H9 (cell line): ENCODE data around the gene RFX4. TPM values are rescaled to one million over a fixed set of nuclear protein-coding genes. Genes with fewer than 3 reads are reported as not detected.

ENCODE experiments used
- DNase-seq: peaks from one replicate; pipeline ENCODE4 v3.0.0-alpha.2; 2017
- H2AFZ ChIP-seq: one replicate; pipeline ENCODE4 v1.6.1; 2013; ENCODE audit warnings: mild to moderate bottlenecking, low read length, control low read depth, moderate library complexity
- H2AK5ac ChIP-seq: 2 replicates; pipeline ENCODE4 v1.6.1; 2013; ENCODE audit warnings: low read length, control low read depth, mixed read lengths; ENCODE audit not compliant: insufficient read length
- H2BK120ac ChIP-seq: one replicate; pipeline ENCODE4 v1.6.1; 2013; ENCODE audit warnings: low read depth, mild to moderate bottlenecking, low read length, control low read depth, inconsistent platforms; ENCODE audit not compliant: poor library complexity, severe bottlenecking
- H2BK12ac ChIP-seq: 2 replicates; pipeline ENCODE4 v1.6.1; 2013; ENCODE audit warnings: low read length, control low read depth, mixed read lengths, low read depth; ENCODE audit not compliant: insufficient read length
- H2BK15ac ChIP-seq: 2 replicates; pipeline ENCODE4 v1.6.1; 2013; ENCODE audit warnings: low read depth, low read length, control low read depth
- H2BK20ac ChIP-seq: one replicate; pipeline ENCODE4 v1.6.1; 2013; ENCODE audit warnings: low read depth, mild to moderate bottlenecking, low read length, control low read depth, inconsistent platforms; ENCODE audit not compliant: poor library complexity, severe bottlenecking
- H2BK5ac ChIP-seq: 2 replicates; pipeline ENCODE4 v1.6.1; 2013; ENCODE audit warnings: low read length, control low read depth, mixed read lengths; ENCODE audit not compliant: insufficient read length
- H3K14ac ChIP-seq: 2 replicates; pipeline ENCODE4 v1.6.1; 2013; ENCODE audit warnings: low read length, control low read depth; ENCODE audit not compliant: insufficient read depth
- H3K18ac ChIP-seq: 2 replicates; pipeline ENCODE4 v1.6.1; 2013; ENCODE audit warnings: low read depth, mild to moderate bottlenecking, mixed read lengths, low read length, control low read depth; ENCODE audit not compliant: insufficient read length
- H3K23ac ChIP-seq: 2 replicates; pipeline ENCODE4 v1.6.1; 2013; ENCODE audit warnings: low read length, control low read depth, mixed read lengths, low read depth; ENCODE audit not compliant: insufficient read length
- H3K23me2 ChIP-seq: 2 replicates; pipeline ENCODE4 v1.6.1; 2013; ENCODE audit warnings: low read depth, mild to moderate bottlenecking, mixed read lengths, low read length, control low read depth; ENCODE audit not compliant: insufficient read length, poor library complexity, severe bottlenecking
- H3K27ac ChIP-seq: 2 replicates; pipeline ENCODE4 v1.5.1; 2013; ENCODE audit warnings: low read length, control low read depth, mixed read lengths, low read depth; ENCODE audit not compliant: insufficient read length
- H3K27me3 ChIP-seq: 2 replicates; pipeline ENCODE4 v1.6.1; 2013; ENCODE audit warnings: low read length, control low read depth, inconsistent platforms; ENCODE audit not compliant: insufficient read depth
- H3K4ac ChIP-seq: 2 replicates; pipeline ENCODE4 v1.6.1; 2013; ENCODE audit warnings: low read depth, mild to moderate bottlenecking, control low read depth, inconsistent platforms, low read length, moderate library complexity
- H3K4me1 ChIP-seq: 2 replicates; pipeline ENCODE4 v1.6.1; 2013; ENCODE audit warnings: low read length, control low read depth, inconsistent platforms; ENCODE audit not compliant: insufficient read depth
- H3K4me2 ChIP-seq: 2 replicates; pipeline ENCODE4 v1.6.1; 2013; ENCODE audit warnings: low read length, control low read depth, mixed read lengths; ENCODE audit not compliant: insufficient read length, insufficient read depth
- H3K56ac ChIP-seq: 2 replicates; pipeline ENCODE4 v1.6.1; 2013; ENCODE audit warnings: low read depth, mild to moderate bottlenecking, mixed read lengths, low read length, control low read depth; ENCODE audit not compliant: insufficient read length
- H3K79me1 ChIP-seq: 2 replicates; pipeline ENCODE4 v1.6.1; 2013; ENCODE audit warnings: low read depth, mild to moderate bottlenecking, moderate library complexity, low read length, control low read depth, inconsistent platforms; ENCODE audit not compliant: insufficient read depth, poor library complexity, severe bottlenecking
- H3K79me2 ChIP-seq: 2 replicates; pipeline ENCODE4 v1.6.1; 2013; ENCODE audit warnings: low read length, control low read depth, inconsistent platforms; ENCODE audit not compliant: insufficient read depth
- H3K9ac ChIP-seq: 2 replicates; pipeline ENCODE4 v1.6.1; 2013; ENCODE audit warnings: low read length, control low read depth, mixed read lengths; ENCODE audit not compliant: insufficient read length; ENCODE audit errors: extremely low read depth
- H3K9me3 ChIP-seq: one replicate; pipeline ENCODE4 v1.6.1; 2013; ENCODE audit warnings: low read depth, low read length, inconsistent platforms; ENCODE audit not compliant: control insufficient read depth
- H3T11ph ChIP-seq: one replicate; pipeline ENCODE4 v1.6.1; 2013; ENCODE audit warnings: mild to moderate bottlenecking, low read length, control low read depth, inconsistent platforms
- H4K20me1 ChIP-seq: one replicate; pipeline ENCODE4 v1.6.1; 2013; ENCODE audit not compliant: control insufficient read depth, insufficient read length, insufficient read depth
- H4K5ac ChIP-seq: 2 replicates; pipeline ENCODE4 v1.6.1; 2013; ENCODE audit warnings: low read depth, mild to moderate bottlenecking, mixed read lengths, low read length, control low read depth; ENCODE audit not compliant: insufficient read length
- H4K8ac ChIP-seq: replicated peaks from 2 replicates; pipeline ENCODE4 v1.6.1; 2013; ENCODE audit warnings: low read length, control low read depth, mixed read lengths, low read depth; ENCODE audit not compliant: insufficient read length
- H4K91ac ChIP-seq: 2 replicates; pipeline ENCODE4 v1.6.1; 2013; ENCODE audit warnings: low read depth, mild to moderate bottlenecking, moderate library complexity, mixed read lengths, low read length, control low read depth; ENCODE audit not compliant: insufficient read length
- H3K27ac Mint-ChIP-seq, 3 experiments: 2 replicates in 2 of 3; 3 replicates in 1 of 3; pipeline ENCODE4 v1.8.0; 2020 to 2021; ENCODE audit warnings: mixed read lengths in 3 of 3, mild to moderate bottlenecking in 1 of 3, moderate library complexity in 1 of 3
- H3K27me3 Mint-ChIP-seq: 2 replicates; pipeline ENCODE4 v1.8.0; 2021; ENCODE audit warnings: low read depth, mild to moderate bottlenecking, moderate library complexity, mixed read lengths
- H3K36me3 Mint-ChIP-seq, 3 experiments: 2 replicates in 2 of 3; 3 replicates in 1 of 3; pipeline ENCODE4 v1.8.0; 2020 to 2021; ENCODE audit warnings: low read depth in 3 of 3, mixed read lengths in 3 of 3; ENCODE audit not compliant: insufficient read depth in 1 of 3
- H3K4me1 Mint-ChIP-seq, 2 experiments: 2 replicates each; pipeline ENCODE4 v1.8.0; 2020; ENCODE audit warnings: mixed read lengths in 2 of 2
- H3K4me3 Mint-ChIP-seq, 2 experiments: 2 replicates in 1 of 2; 3 replicates in 1 of 2; pipeline ENCODE4 v1.8.0; 2020 to 2021; ENCODE audit warnings: mild to moderate bottlenecking in 2 of 2, mixed read lengths in 2 of 2, moderate library complexity in 1 of 2
- H3K9me3 Mint-ChIP-seq, 2 experiments: 2 replicates in 1 of 2; 3 replicates in 1 of 2; pipeline ENCODE4 v1.8.0; 2020; ENCODE audit warnings: mild to moderate bottlenecking in 2 of 2, mixed read lengths in 2 of 2, moderate library complexity in 1 of 2
- CTCF ChIP-seq: fragments of 200-600 bp; sonication (generic); conservative IDR thresholded peaks from 3 replicates; pipeline ENCODE4 v1.8.0; 2021; ENCODE audit warnings: antibody characterized with exemption, mild to moderate bottlenecking
- WGBS: extraction: QIAGEN DNeasy Blood & Tissue Kit; methylation state at CpG from one replicate; pipeline ENCODE4 v1.1.7; 2013; ENCODE audit warnings: missing lambda C conversion rate, low lambda C conversion rate, mixed read lengths; ENCODE audit not compliant: insufficient read length; ENCODE audit errors: extremely low coverage; 5-methylcytosine and 5-hydroxymethylcytosine counted together
- total RNA-seq: library from RNA; stranded (reverse); gene quantifications from 2 replicates; pipeline ENCODE4 v1.2.1, GENCODE V29; 2021

Gene RFX4
- total RNA-seq, 1 experiment from 2014 or later, result 0.57 TPM

- Histone ChIP-seq H4K20me1 (no peaks in the 10 kb centered on the region), H3K4me2 (no peak overlapping the region), H2BK120ac (no peak overlapping the region), H3K79me2 (no peaks in the 10 kb centered on the region), H3K4me1 (peaks cover 3% of the 10 kb centered on the region), H3K27ac (no peak overlapping the region), H2AK5ac (no peak overlapping the region), H2AFZ (no peak overlapping the region), H3K23ac (no peak overlapping the region), H3K9ac (no peak overlapping the region), H3T11ph (no peak overlapping the region), H3K27me3 (peaks cover 9% of the 10 kb centered on the region), H4K8ac (no peak overlapping the region), H2BK5ac (no peak overlapping the region), H4K5ac (no peak overlapping the region), H2BK20ac (no peak overlapping the region), H2BK15ac (no peak overlapping the region), H2BK12ac (no peak overlapping the region), H3K9me3 (no peaks in the 10 kb centered on the region), H4K91ac (no peak overlapping the region), H3K23me2 (no peaks in the 10 kb centered on the region), H3K18ac (no peak overlapping the region), H3K4ac (no peak overlapping the region), H3K14ac (no peak overlapping the region), H3K56ac (no peak overlapping the region), H3K79me1 (no peaks in the 10 kb centered on the region)
- no peaks in the 10 kb centered on the region for H3K36me3 Mint-ChIP-seq
- H3K27me3 Mint-ChIP-seq, result peaks cover 97% of the 10 kb centered on the region
- no peak overlapping the region for H3K4me3 Mint-ChIP-seq
- no peak overlapping the region for H3K27ac Mint-ChIP-seq
- DNase-seq, result no peak
- no peak for TF ChIP-seq CTCF
- H3K9me3 Mint-ChIP-seq, result peaks cover 0 to 1% of the 10 kb centered on the region in 2 experiments; a peak in 2 of 5 replicates
- peaks cover 2 to 3% of the 10 kb centered on the region in 2 experiments for H3K4me1 Mint-ChIP-seq
- WGBS, result no CpG with 5 or more reads among the region's 3 CpGs
Observed at GRCh38 chr12:106595268-106595667, 12.5 kb downstream of the RFX4 start.
